Eye (tissue), 1 donor: ENCODE data around the gene PDE4D.

ENCODE experiments used
- DNase-seq: peaks from one replicate; pipeline ENCODE4 v3.0.0-alpha.2; 2015

The PDE4D gene

DNA sequence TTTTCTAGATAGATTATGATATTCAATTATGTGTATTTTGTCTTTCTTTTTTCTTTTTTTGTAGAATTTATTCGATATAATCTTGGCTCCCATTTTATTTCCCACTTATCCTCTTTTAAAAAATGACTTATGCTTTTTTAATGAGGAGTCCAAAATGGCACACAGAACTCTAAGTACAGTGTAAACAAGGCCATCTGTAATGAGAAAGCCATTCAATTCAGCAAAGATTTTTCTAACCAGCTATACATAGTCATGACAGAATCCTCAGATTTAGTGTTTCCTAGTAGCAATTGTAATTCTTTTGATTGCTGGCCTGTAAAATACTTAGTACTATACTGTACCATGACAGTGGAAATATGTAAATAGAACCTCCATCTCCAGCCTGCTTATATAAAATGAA lies 659.3 kb downstream of the PDE4D start:
- no peak for DNase-seq

DNA sequence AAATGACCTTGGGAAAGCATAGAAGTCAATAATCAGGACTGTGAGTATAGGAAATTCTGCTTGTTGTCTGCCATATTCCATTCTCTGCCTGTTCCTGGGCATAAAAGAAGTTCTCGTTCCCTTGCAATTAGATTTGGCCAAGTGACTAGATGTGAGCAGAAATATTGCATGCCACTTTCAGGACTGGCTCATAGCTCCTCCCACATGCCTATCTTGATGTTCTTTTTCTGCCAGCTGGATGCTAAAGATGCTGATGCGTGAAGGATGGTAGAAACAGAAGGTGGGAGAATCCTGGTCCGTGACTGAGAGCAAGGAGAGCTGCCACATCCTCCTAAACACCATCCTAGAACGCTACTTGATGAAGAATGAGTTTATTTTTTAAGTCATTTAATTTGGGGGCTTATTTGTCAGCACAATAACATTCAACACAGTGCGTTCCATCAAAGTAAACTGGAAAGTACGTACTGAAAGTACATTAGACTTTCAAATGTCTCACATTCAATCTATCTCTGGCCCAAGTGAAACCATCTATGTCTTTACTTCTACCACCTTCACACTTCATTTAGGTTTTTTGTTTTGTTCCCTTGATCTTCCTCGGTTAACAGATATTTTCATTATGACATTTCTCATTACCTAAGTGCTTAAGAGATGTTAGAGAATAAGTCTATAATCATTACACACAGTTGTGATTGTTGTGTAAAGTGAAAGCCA lies 662.1 kb downstream of the PDE4D start:
- no peak for DNase-seq

DNA sequence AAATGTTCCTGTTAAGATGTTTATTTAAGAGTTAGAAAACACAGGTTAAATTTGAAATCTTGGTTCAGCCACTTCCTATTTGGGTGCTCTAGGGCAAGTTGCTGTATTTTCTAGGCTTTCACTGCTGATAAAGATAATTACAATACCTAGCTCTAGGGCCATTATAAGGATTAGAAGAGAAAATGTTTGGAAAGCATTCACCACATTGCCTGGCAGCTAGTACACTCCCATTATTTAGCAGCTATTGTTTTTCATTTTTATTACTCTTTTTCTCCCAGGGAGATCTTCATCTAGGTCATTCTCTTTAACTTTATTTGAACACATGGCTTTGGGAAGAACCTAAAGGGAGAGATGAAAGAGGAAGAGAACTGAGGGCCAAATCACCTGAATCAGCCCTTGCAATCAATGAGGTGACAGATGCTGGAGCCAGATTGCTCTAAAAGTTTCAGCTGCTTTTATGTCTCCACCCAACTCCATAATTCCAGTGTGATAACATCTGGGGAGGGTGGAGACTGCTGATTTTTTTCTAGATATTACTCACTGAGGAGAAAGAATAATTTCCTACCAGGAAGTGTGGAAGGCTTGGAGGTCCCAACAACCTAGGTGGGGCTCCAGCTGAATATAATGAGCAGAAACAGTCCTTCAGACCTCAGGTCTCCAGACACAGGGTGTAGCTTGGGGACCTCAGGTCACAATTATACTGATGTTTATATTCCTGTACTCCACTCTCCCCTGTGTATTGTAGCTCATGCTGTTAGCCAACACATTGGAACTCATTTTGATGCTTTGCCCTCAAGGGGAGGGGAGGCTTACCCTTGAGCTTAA lies 670.6 kb downstream of the PDE4D start:
- no peak for DNase-seq

DNA sequence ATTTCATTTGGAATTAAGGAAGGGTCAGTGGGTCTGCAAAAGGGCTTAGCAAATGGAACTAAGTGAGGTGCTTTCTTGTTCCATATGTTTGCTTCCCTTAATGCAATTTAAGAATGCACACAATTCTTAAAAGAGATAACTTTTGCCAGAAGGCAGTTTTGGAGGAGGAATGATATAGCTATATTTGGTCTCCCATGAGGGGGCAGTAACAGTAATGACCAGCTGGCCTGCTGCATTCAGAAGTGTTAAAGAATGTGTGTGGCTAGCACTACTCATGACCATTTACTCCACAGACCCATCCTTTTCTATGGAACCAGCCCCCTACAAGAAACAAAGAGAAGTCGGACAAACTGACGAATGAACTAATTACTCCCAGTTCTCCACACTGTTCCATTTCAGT lies 671.8 kb downstream of the PDE4D start:
- no peak for DNase-seq

DNA sequence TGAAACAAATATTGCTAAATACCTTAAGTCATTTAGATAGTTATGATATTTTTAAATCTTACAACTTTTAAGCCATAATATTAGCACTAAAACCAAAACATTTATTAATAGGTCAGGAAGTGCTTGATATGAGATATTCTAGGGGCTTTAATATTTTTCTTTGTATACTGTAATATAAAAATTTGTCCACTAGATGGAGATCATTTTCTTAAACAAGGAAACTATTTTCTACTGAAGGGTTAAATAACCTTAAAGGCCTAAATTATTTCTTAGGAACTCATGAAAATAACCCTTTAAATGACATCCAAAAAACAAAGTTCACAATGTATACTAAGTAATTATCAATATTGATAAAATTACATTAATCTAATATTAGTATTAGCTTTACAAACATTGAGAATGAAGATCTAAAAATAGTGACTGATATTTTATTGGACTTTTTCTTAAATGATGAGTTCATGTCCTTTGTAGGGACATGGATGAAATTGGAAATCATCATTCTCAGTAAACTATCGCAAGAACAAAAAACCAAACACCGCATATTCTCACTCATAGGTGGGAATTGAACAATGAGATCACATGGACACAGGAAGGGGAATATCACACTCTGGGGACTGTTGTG lies 675.0 kb downstream of the PDE4D start:
- peak; percentile 30 for DNase-seq

DNA sequence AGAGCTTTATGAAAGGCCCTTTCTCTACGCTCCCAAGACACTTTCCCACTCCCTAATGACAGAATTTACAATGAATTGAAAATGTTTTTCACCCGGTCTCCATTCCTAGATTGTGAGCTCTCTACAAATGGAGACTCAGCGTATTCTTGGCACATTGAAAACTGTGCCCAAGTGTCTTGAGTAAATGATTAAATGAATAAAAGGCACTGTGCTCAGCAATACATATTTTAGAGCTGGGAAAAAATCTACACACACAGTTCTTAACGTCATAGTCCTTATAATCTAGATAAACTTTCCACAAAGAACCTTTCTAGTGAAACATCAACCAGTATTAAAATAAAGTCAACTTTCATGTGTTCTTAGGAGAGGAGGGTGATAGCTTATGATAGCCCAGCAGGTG lies 676.7 kb downstream of the PDE4D start:
- DNase-seq: no peak

DNA sequence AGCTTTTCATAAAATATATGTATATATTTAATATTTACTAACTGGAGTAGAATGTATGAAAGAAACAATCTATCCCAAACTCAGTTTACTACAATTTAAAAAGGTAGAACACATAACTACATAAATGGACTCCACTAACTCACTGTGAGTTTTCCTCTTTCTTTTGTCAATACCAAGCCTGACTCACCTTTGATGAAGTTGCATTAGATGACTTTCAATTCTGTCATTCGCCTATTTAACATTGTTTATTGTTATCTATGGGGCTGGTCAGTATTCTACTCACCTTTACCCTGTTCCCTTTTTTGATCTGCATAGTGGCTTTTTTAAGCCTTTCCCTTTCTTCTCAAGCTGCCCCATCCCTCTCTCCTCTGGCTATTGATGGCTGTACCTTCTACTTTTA lies 680.9 kb downstream of the PDE4D start:
- DNase-seq: no peak

DNA sequence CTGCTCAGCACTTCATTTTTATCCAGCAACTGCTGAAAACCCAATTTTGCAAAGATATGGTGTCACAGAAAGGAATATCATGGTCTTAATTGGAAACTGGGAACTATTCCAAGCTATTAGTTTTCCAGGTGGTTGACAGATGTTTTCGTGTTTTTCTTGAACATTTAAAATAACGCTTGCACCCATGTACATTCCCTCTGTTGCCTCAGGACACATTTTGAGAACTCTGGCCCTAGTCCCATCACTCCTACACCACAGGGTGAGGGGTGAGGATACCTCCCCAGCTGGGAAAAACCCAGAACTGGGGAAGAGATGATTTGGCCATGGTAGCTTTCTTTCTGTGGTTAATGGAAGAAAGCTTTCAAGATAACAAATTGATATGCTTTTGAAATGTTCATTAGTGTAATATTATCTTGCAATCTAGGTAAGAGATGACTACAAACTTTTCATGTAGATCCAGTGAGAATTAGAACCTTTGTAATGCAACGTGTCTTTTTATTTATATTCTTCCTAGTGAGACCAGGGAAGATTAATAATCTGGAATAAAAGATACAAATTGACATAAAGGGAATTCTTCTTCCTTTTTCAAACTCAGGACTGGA lies 683.7 kb downstream of the PDE4D start:
- peak; percentile 47 for DNase-seq

DNA sequence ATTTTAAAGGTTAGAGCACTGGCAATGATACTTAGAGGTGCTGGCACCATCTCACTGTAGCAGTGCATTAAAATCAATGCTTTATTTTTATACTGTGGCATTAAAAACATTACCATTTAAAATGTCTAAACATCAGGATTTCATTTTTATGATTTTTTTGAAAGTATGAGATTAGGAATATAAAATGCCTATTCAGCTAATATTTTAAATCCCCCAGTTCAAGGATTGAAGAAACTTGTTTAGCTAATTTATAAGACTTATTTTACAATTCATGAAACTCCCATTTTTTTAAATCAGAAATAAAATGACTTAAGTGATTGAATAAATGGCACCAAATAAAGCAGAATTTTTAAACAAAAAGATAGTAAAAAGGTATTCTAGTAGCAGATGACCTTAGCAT lies 685.1 kb downstream of the PDE4D start:
- no peak for DNase-seq

DNA sequence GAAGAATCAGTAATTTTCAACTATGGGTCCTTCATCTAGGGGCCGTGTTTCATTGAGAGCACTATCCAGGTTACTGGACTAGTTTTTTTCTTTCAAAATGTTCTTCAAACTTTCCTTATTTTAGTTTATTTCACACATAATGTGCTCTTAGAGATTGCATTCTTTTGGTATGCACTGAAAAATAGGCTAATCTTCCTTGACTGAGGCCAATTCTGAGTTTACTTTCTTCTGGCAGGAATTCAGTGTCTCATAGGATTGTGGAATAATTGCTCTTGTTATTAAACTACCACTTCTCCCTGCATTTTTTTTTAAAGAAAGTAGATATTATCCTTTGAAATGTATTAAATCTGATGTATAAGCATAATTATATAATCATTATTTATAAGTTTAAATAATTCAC lies 686.1 kb downstream of the PDE4D start:
- DNase-seq: no peak

DNA sequence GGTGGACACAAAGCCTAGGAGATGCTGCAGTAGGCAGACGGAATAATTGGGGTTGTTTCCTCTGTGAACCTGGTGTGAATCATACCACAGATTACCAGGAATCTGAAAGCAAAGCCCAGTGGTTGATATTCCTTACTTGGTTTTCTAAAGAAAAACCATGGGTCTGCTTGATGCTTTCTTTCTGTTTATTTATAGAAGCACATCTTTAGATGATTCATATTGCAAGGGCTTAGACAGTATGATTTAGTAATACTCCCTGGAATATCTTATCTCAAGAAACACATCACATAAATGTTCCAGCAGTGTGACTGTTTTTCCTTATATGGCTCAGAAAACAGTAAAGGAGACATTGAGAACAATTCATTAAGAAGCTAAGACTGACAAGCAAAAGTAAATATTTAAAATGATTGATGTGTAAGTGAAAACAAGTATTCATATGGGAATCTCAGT lies 687.4 kb downstream of the PDE4D start:
- DNase-seq: no peak

DNA sequence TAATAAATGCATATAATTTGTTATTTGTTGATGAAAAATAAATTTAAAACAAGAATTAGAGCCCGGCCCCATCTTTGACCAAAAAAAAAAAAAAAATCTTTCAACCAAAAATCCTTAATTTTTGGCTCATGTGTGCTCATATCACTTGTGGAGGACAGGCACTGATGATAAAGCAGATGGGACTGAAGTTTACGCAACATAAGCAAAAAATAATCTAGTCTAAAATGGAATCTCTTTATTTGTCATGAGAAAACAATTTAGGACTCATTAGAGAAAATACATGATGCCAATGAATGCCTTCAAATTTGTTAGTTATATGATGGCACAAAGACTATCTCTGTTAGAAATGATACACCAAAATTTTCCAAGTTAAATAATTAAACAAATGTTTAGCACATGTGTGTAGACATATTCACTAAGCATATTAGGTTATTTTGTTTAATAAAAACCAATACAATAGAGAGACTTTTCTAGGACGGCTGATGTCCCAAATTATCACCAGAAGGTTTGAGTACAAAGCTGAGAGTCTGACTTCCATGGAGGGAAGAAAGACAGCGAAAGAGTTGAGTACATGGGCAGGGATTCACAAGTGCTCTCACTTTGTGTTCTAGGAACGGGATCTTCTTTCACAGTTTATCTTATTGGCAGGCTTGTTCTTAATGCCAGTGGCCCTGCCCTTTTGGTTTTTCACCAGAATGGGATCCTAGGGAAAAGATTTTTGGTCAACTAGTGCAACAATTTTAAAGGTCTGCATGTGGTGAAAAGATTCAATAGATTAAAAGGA lies 689.2 kb downstream of the PDE4D start:
- no peak for DNase-seq

DNA sequence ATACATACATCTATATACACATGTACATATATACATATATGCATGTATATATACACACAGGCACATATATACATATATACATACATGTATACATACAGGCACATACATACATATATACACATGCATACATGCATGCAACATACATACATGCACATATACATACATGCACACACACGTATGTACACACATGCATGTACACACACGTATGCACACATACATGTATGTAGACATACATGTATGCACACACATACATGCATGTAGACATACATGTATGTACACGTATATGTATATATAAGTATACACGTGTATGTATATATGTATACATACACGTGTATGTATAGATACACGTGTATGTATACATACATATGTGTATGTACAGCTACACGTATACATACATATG lies 693.7 kb downstream of the PDE4D start:
- no peak for DNase-seq

DNA sequence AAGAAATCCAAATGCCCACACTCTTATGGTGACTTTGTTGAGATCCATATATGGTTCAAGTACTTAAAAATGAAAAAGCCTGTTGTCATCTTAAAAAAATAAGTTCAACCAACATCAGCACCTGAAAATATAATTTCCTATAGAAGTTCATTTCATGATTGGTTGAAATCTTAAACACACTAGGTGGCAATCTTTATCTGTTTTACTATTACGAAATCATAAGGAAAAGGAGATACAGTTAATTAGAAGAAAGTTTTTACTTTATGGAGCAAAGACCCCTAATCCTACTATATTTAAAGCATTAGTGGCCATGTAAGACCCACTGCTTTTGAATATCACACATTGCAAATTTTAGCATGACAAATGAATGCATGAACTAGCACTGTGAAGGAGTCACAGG lies 694.7 kb downstream of the PDE4D start:
- DNase-seq: no peak

DNA sequence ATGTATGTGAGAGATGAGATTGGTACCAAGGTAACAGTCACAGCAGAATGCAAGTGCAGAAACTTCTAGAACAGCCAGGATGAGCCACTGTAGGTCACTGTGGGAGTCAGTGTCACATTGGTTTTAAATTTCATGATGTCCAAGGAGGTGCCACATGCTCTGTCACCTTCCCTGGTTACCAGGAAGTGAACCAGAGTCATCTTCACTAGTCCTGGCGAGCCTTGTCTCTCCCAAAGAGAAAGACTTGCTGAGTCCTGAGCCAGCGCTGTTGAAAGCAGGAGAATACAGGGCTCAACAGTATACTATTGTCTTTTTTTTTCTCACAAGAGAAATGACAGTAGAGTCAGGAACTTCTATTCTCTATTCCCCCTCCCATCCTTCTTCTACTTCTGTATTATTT lies 695.2 kb downstream of the PDE4D start:
- no peak for DNase-seq

DNA sequence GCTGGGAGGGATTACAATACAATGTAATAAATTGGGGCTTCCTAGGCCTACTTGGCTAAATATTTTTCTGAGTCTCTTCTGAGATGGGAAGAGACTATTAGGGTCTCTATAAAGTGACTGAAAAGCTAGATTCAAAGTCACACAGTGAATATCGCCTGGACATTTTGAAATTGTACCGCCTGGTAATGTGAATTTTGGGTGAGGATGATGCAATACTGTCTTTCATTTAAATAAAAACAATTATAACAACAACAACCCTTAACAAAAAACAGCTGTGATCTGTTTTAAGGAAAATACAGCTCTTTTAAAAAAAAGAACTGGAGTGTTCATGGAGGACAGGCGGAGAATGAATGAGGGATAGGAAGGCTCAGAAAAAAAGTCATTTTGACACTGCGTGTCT lies 695.6 kb downstream of the PDE4D start:
- no peak for DNase-seq

DNA sequence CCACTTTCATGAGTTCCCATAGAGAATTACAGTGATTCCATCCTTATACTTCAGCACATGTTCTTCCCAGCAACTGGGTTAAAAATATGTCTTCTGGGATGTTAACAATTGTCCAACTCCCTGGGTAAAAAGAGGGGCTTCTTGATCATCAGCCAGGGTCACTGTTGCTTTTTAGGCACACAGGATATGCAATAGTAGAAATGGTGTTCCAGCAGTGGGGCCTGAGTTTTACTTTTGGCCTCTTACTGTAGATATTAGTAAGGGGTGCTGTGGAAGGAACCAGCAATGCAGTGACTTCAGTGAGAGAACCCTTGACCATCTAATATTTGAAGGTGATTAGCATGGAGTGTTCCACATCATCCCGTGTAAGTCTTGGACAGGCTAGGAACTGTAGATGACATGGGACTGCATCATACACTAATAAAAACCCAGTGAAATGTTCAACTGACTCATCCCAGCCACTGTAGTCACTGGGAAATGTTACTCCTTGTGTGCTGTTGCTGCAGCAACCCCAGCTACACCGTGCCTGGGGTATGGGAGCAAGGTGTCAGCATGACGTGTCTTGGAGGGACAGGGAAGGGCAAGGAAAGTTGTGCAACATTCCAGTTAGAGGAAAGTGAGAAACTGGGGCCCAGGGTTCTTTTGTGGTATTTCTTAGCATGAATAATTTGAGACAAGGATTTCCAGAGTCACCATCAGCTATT lies 699.8 kb downstream of the PDE4D start:
- DNase-seq: no peak

DNA sequence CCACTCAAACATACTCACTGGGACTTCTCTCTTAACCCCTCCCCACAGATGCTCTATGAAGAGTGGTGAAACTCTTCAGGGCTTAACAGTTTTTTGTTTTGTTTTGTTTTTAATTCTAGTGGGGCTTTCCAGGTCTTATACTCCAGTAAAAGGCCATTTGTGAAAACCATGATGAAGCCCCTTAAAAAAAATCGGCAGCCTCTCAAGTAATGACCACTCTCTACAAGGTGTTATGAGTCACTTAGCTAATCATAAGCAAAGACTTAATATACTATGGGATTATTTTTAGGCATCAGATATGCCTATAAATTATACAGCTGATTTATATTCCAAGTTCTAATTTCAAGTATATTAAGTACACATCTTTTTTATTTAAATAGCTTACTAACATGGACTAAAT lies 702.8 kb downstream of the PDE4D start:
- no peak for DNase-seq

DNA sequence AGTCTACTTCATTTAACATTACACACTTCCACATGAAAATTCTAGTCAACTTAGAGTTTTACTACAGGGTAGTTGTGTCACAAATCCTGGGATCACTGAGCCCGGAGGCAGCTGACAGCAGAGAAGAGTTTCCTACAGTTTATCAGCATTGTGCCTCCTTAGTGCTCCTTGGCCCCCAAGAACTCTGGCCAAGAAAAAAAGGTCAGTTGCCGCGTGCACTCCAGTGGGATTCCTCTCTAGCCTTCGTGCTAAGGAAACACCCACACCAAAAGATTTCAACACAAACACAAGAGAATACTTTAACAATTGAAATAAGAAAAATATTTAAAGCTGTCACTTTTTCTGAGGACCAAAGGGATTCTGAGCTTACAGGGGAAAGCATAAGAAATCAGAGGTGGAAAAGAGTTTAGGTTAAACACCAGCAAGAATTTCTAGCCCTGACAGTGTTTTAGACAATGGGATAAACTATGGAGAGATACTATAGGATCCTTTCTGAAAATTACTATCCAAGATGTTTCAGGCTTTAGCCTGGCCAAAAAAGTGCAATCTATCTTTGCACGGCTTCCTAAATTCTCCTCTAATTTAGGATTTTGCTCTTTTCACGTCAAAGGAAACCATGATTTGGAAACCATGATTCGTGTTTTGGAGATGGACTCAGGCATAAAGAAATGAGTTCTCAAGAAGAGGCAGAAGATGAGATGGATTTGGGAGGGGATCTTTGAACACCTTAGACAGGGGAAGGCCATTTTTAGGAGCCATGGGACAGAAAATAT lies 703.9 kb downstream of the PDE4D start:
- no peak for DNase-seq

DNA sequence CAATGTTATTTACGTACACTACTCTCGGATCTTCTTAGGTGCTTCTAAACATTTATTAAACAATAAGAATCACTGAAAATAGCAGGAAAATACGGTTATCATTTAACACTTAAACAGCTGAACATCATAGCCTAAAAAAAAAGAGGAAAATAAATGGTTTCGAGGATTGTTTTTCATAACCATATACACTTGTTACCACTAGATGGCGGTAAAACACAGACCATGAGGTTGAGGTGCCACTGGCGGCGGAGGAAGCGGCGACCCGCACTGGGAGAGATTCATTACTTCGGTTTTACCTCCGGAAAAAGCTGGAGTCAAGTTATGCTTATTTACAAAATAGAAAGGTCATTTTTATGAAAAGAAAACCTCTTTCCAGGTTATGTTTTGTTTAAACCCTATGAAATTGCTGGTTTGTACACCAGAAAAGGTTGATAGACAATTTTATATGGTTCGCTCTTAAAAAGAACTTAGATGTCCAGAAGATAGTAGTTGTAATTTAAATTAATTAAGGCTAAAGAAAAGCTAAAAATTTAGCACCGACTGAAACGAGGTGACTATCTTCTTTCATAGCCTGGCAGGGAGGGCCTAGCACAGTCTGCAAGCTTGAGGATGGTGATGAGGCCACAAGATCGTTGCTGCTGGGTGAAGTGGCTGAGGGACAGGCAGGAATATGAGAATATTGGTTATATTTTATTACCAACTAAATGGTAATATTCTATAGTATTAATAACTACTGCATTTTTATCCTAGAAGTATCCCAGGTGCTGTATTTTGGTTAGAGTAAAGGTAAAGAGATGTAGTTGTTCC lies 704.9 kb downstream of the PDE4D start:
- peak; percentile 87 for DNase-seq
